GM23338 (cell line): ENCODE data around the gene CAAP1. TPM values are rescaled to one million over a fixed set of nuclear protein-coding genes. Genes with fewer than 3 reads are reported as not detected.
A peak's percentile ranks its signal among the peaks of the same experiment; 100 is the strongest.

Source experiments
- ATAC-seq: fragments of 200-7000 bp; cut with Tn5 transposase; 3 replicates; pipeline ENCODE4 v1.9.1; 2020
- DNase-seq: peaks from one replicate; pipeline ENCODE4 v3.0.0-alpha.2; 2015; ENCODE audit warnings: low spot score
- H2AFZ ChIP-seq: fragments of 200-600 bp; sonication (generic); 2 replicates; pipeline ENCODE4 v1.8.0; 2016; ENCODE audit warnings: antibody characterized with exemption, mild to moderate bottlenecking, moderate library complexity
- H3F3A ChIP-seq: fragments of 200-600 bp; sonication (generic); replicated peaks from 2 replicates; pipeline ENCODE4 v1.8.0; 2017; ENCODE audit warnings: antibody characterized with exemption, mixed run types, low read depth
- H3K27ac ChIP-seq: fragments of 200-600 bp; sonication (generic); 2 replicates; pipeline ENCODE4 v1.6.1; 2016; ENCODE audit warnings: low read depth
- H3K27me3 ChIP-seq: fragments of 200-600 bp; sonication (generic); 2 replicates; pipeline ENCODE4 v1.8.0; 2016; ENCODE audit warnings: mild to moderate bottlenecking, mixed run types, moderate library complexity; ENCODE audit not compliant: insufficient read depth
- H3K36me3 ChIP-seq: fragments of 200-600 bp; sonication (generic); 2 replicates; pipeline ENCODE4 v1.8.0; 2016; ENCODE audit warnings: mild to moderate bottlenecking; ENCODE audit not compliant: insufficient read depth
- H3K4me1 ChIP-seq: fragments of 200-600 bp; sonication (generic); 2 replicates; pipeline ENCODE4 v1.8.0; 2016; ENCODE audit warnings: mild to moderate bottlenecking, moderate library complexity; ENCODE audit not compliant: insufficient read depth
- H3K4me2 ChIP-seq: fragments of 200-600 bp; sonication (generic); 2 replicates; pipeline ENCODE4 v1.7.1; 2017; ENCODE audit warnings: mixed run types
- H3K4me3 ChIP-seq: fragments of 200-600 bp; sonication (generic); 2 replicates; pipeline ENCODE4 v1.6.1; 2016; ENCODE audit warnings: mixed run types
- H3K79me2 ChIP-seq: fragments of 200-600 bp; sonication (generic); replicated peaks from 2 replicates; pipeline ENCODE4 v1.8.0; 2017; ENCODE audit warnings: mild to moderate bottlenecking; ENCODE audit not compliant: insufficient read depth
- H3K9me2 ChIP-seq: fragments of 200-600 bp; sonication (generic); 2 replicates; pipeline ENCODE4 v1.8.0; 2017; ENCODE audit not compliant: insufficient read depth
- H4K20me1 ChIP-seq: fragments of 200-600 bp; sonication (generic); replicated peaks from 2 replicates; pipeline ENCODE4 v1.8.0; 2017; ENCODE audit warnings: mild to moderate bottlenecking; ENCODE audit not compliant: insufficient read depth
- H3K27ac Mint-ChIP-seq: 2 replicates; pipeline ENCODE4 v1.8.0; 2020; ENCODE audit warnings: inconsistent platforms, mild to moderate bottlenecking, moderate library complexity, mixed read lengths
- H3K27me3 Mint-ChIP-seq: 3 replicates; pipeline ENCODE4 v1.8.0; 2022; ENCODE audit warnings: low read depth, mild to moderate bottlenecking, moderate library complexity, mixed read lengths, inconsistent platforms; ENCODE audit not compliant: insufficient read depth, poor library complexity
- H3K36me3 Mint-ChIP-seq: 3 replicates; pipeline ENCODE4 v1.8.0; 2021; ENCODE audit warnings: low read depth, mild to moderate bottlenecking, inconsistent platforms, moderate library complexity, mixed read lengths
- H3K4me1 Mint-ChIP-seq: 3 replicates; pipeline ENCODE4 v1.8.0; 2020; ENCODE audit warnings: mild to moderate bottlenecking, inconsistent platforms, mixed read lengths
- H3K4me3 Mint-ChIP-seq: 3 replicates; pipeline ENCODE4 v1.8.0; 2021; ENCODE audit warnings: moderate library complexity, mild to moderate bottlenecking, inconsistent platforms, mixed read lengths
- H3K9me3 Mint-ChIP-seq: 3 replicates; pipeline ENCODE4 v1.8.0; 2020; ENCODE audit warnings: moderate library complexity, mild to moderate bottlenecking, inconsistent platforms, mixed read lengths
- CREB1 ChIP-seq: fragments of 250-450 bp; sonication (Bioruptor Pico); IDR thresholded peaks from 2 replicates; pipeline ENCODE4 v1.5.0; 2020; ENCODE audit warnings: low read depth, mild to moderate bottlenecking, moderate library complexity
- EZH2 ChIP-seq: fragments of 200-600 bp; sonication (generic); IDR thresholded peaks from one replicate; pipeline ENCODE4 v1.8.0; 2017; ENCODE audit warnings: antibody characterized with exemption, mild to moderate bottlenecking, low read depth; ENCODE audit not compliant: unreplicated experiment
- EZH2phosphoT487 ChIP-seq: fragments of 200-600 bp; sonication (generic); IDR thresholded peaks from one replicate; pipeline ENCODE4 v1.8.1; 2018; ENCODE audit warnings: antibody characterized with exemption; ENCODE audit not compliant: unreplicated experiment
- JUNB ChIP-seq: IDR thresholded peaks from one replicate; pipeline ENCODE4 v1.6.1; 2016; ENCODE audit warnings: antibody characterized with exemption; ENCODE audit not compliant: unreplicated experiment
- NANOG ChIP-seq: IDR thresholded peaks from 2 replicates; pipeline ENCODE4 v1.6.1; 2016; ENCODE audit warnings: antibody characterized with exemption, borderline replicate concordance
- POLR2AphosphoS5 ChIP-seq: IDR thresholded peaks from 2 replicates; pipeline ENCODE4 v1.6.1; 2016; ENCODE audit warnings: antibody characterized with exemption, low read depth
- STAT1 ChIP-seq: IDR thresholded peaks from one replicate; pipeline ENCODE4 v1.6.1; 2016; ENCODE audit warnings: antibody characterized with exemption; ENCODE audit not compliant: unreplicated experiment
- ZNF114 ChIP-seq: fragments of 250-450 bp; sonication (Bioruptor Pico); IDR thresholded peaks from 2 replicates; pipeline ENCODE4 v1.5.0; 2020; ENCODE audit warnings: mild to moderate bottlenecking, moderate library complexity
- ZNF331 ChIP-seq: fragments of 250-450 bp; sonication (Bioruptor Pico); IDR thresholded peaks from 2 replicates; pipeline ENCODE4 v1.5.0; 2020; ENCODE audit warnings: low read depth, mild to moderate bottlenecking, moderate library complexity
- polyA plus RNA-seq: library from polyadenylated mRNA; unstranded; fragments of >200 nt; fragmentation: Nextera tagmentation; extraction: Ambion mirVana; gene quantifications from 2 replicates; pipeline ENCODE4 v1.2.1, GENCODE V29; 2016
- total RNA-seq: library from RNA; depleted of rRNA; stranded (reverse); fragments of >200 nt; shearing (Covaris generic); gene quantifications from 2 replicates; pipeline ENCODE4 v1.2.3, GENCODE V29; 2014
- TF ChIP-seq, protein P1 (sequence below): IDR thresholded peaks from 2 replicates; pipeline ENCODE4 v1.6.1; 2016; ENCODE audit warnings: antibody characterized with exemption
- TF ChIP-seq, protein P2 (sequence below): IDR thresholded peaks from one replicate; pipeline ENCODE4 v1.6.1; 2018; ENCODE audit warnings: antibody characterized with exemption; ENCODE audit not compliant: unreplicated experiment
- TF ChIP-seq, protein P3 (sequence below): fragments of 250-450 bp; sonication (Bioruptor Pico); IDR thresholded peaks from 2 replicates; pipeline ENCODE4 v1.5.0; 2020; ENCODE audit warnings: mild to moderate bottlenecking, moderate library complexity
- TF ChIP-seq, protein P4 (sequence below), 2 experiments: fragments of 200-600 bp in 1 of 2; sonication (generic) in 1 of 2; conservative IDR thresholded peaks; 2 replicates each; pipeline versions ENCODE4 v1.5.1 to v1.6.1; 2016 to 2017; ENCODE audit warnings: antibody characterized with exemption in 2 of 2, low read depth in 2 of 2, mild to moderate bottlenecking in 2 of 2, moderate library complexity in 1 of 2

Gene CAAP1
- total and polyA plus RNA-seq, 2 experiments from 2014 or later = 47.9 to 59.7 TPM

DNA sequence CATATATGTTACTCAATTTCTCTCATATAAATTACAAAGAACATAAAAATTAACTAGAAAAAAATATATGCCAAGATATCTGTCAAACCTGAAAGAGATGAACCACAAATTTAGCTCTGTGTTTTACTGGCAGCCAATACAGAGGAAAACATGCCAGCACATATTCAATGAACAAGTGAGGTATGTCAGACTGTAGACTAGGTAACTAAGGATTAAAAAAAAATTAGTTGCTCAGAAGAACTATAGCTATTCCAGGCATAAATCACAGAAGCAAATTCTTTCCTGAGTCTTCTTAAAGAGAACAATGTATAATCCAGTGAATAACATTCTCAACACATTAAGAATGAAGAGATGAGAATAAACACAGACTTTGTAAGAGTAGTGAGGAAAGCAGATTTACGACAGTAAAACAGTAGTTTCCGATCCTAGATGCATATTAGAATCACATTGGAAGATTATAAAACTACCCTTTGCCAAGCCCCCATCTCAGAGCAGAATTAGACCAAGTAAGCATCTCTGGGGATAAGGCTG is 20.6 kb upstream of the CAAP1 start:
- Mint-ChIP-seq H3K27ac (no peak overlapping the region), H3K4me3 (no peak overlapping the region), H3K4me1 (no peaks in the 10 kb centered on the region), H3K27me3 (no peaks in the 10 kb centered on the region), H3K36me3 (peaks cover 53% of the 10 kb centered on the region), H3K9me3 (no peaks in the 10 kb centered on the region)
- ATAC-seq (no peak), DNase-seq (no peak)
- no peak overlapping the region for H3K4me2 ChIP-seq
- no peaks in the 10 kb centered on the region; the same call in 1 of the 2 replicates for H3K79me2 ChIP-seq
- peaks cover 47% of the 10 kb centered on the region for H3K36me3 ChIP-seq
- no peak overlapping the region for H2AFZ ChIP-seq
- peaks cover 3% of the 10 kb centered on the region; the same call in 1 of the 2 replicates for H3K9me2 ChIP-seq
- H3K27ac ChIP-seq = peak overlapping the region; percentile 24; the same call in 1 of the 2 replicates
- no peaks in the 10 kb centered on the region for H3K4me1 ChIP-seq
- peaks cover 6% of the 10 kb centered on the region for H4K20me1 ChIP-seq
- H3K4me3 ChIP-seq = no peak overlapping the region
- TF ChIP-seq, protein P1, sequence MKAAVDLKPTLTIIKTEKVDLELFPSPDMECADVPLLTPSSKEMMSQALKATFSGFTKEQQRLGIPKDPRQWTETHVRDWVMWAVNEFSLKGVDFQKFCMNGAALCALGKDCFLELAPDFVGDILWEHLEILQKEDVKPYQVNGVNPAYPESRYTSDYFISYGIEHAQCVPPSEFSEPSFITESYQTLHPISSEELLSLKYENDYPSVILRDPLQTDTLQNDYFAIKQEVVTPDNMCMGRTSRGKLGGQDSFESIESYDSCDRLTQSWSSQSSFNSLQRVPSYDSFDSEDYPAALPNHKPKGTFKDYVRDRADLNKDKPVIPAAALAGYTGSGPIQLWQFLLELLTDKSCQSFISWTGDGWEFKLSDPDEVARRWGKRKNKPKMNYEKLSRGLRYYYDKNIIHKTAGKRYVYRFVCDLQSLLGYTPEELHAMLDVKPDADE = no peak
- TF ChIP-seq STAT1 (no peak), CREB1 (CRISPR knock-in tag) (no peak), POLR2AphosphoS5 (no peak), EZH2phosphoT487 (no peak), JUNB (no peak), NANOG (no peak), ZNF114 (CRISPR knock-in tag) (no peak), ZNF331 (CRISPR knock-in tag) (no peak), EZH2 (no peak)
- TF ChIP-seq, protein P2, sequence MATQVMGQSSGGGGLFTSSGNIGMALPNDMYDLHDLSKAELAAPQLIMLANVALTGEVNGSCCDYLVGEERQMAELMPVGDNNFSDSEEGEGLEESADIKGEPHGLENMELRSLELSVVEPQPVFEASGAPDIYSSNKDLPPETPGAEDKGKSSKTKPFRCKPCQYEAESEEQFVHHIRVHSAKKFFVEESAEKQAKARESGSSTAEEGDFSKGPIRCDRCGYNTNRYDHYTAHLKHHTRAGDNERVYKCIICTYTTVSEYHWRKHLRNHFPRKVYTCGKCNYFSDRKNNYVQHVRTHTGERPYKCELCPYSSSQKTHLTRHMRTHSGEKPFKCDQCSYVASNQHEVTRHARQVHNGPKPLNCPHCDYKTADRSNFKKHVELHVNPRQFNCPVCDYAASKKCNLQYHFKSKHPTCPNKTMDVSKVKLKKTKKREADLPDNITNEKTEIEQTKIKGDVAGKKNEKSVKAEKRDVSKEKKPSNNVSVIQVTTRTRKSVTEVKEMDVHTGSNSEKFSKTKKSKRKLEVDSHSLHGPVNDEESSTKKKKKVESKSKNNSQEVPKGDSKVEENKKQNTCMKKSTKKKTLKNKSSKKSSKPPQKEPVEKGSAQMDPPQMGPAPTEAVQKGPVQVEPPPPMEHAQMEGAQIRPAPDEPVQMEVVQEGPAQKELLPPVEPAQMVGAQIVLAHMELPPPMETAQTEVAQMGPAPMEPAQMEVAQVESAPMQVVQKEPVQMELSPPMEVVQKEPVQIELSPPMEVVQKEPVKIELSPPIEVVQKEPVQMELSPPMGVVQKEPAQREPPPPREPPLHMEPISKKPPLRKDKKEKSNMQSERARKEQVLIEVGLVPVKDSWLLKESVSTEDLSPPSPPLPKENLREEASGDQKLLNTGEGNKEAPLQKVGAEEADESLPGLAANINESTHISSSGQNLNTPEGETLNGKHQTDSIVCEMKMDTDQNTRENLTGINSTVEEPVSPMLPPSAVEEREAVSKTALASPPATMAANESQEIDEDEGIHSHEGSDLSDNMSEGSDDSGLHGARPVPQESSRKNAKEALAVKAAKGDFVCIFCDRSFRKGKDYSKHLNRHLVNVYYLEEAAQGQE = no peak
- TF ChIP-seq, protein P3, sequence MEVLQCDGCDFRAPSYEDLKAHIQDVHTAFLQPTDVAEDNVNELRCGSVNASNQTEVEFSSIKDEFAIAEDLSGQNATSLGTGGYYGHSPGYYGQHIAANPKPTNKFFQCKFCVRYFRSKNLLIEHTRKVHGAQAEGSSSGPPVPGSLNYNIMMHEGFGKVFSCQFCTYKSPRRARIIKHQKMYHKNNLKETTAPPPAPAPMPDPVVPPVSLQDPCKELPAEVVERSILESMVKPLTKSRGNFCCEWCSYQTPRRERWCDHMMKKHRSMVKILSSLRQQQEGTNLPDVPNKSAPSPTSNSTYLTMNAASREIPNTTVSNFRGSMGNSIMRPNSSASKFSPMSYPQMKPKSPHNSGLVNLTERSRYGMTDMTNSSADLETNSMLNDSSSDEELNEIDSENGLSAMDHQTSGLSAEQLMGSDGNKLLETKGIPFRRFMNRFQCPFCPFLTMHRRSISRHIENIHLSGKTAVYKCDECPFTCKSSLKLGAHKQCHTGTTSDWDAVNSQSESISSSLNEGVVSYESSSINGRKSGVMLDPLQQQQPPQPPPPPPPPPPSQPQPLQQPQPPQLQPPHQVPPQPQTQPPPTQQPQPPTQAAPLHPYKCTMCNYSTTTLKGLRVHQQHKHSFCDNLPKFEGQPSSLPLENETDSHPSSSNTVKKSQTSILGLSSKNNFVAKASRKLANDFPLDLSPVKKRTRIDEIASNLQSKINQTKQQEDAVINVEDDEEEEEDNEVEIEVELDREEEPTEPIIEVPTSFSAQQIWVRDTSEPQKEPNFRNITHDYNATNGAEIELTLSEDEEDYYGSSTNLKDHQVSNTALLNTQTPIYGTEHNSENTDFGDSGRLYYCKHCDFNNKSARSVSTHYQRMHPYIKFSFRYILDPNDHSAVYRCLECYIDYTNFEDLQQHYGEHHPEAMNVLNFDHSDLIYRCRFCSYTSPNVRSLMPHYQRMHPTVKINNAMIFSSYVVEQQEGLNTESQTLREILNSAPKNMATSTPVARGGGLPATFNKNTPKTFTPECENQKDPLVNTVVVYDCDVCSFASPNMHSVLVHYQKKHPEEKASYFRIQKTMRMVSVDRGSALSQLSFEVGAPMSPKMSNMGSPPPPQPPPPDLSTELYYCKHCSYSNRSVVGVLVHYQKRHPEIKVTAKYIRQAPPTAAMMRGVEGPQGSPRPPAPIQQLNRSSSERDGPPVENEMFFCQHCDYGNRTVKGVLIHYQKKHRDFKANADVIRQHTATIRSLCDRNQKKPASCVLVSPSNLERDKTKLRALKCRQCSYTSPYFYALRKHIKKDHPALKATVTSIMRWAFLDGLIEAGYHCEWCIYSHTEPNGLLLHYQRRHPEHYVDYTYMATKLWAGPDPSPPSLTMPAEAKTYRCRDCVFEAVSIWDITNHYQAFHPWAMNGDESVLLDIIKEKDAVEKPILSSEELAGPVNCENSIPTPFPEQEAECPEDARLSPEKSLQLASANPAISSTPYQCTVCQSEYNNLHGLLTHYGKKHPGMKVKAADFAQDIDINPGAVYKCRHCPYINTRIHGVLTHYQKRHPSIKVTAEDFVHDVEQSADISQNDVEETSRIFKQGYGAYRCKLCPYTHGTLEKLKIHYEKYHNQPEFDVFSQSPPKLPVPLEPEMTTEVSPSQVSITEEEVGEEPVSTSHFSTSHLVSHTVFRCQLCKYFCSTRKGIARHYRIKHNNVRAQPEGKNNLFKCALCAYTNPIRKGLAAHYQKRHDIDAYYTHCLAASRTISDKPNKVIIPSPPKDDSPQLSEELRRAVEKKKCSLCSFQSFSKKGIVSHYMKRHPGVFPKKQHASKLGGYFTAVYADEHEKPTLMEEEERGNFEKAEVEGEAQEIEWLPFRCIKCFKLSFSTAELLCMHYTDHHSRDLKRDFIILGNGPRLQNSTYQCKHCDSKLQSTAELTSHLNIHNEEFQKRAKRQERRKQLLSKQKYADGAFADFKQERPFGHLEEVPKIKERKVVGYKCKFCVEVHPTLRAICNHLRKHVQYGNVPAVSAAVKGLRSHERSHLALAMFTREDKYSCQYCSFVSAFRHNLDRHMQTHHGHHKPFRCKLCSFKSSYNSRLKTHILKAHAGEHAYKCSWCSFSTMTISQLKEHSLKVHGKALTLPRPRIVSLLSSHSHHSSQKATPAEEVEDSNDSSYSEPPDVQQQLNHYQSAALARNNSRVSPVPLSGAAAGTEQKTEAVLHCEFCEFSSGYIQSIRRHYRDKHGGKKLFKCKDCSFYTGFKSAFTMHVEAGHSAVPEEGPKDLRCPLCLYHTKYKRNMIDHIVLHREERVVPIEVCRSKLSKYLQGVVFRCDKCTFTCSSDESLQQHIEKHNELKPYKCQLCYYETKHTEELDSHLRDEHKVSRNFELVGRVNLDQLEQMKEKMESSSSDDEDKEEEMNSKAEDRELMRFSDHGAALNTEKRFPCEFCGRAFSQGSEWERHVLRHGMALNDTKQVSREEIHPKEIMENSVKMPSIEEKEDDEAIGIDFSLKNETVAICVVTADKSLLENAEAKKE (CRISPR knock-in tag) = no peak
- TF ChIP-seq, protein P4, sequence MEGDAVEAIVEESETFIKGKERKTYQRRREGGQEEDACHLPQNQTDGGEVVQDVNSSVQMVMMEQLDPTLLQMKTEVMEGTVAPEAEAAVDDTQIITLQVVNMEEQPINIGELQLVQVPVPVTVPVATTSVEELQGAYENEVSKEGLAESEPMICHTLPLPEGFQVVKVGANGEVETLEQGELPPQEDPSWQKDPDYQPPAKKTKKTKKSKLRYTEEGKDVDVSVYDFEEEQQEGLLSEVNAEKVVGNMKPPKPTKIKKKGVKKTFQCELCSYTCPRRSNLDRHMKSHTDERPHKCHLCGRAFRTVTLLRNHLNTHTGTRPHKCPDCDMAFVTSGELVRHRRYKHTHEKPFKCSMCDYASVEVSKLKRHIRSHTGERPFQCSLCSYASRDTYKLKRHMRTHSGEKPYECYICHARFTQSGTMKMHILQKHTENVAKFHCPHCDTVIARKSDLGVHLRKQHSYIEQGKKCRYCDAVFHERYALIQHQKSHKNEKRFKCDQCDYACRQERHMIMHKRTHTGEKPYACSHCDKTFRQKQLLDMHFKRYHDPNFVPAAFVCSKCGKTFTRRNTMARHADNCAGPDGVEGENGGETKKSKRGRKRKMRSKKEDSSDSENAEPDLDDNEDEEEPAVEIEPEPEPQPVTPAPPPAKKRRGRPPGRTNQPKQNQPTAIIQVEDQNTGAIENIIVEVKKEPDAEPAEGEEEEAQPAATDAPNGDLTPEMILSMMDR (conservative IDR thresholded peaks at IDR 0.05; ENCODE audit: low read depth in 2 of 2) = no peak
- no peaks in the 10 kb centered on the region for H3F3A ChIP-seq
- no peaks in the 10 kb centered on the region for H3K27me3 ChIP-seq
